Measurements from ENCODE around the gene PTPRD. TPM values are rescaled to one million over a fixed set of nuclear protein-coding genes. Genes with fewer than 3 reads are reported as not detected.

The PTPRD gene
- total RNA-seq, 1 experiment from 2014 or later = not detected

DNA sequence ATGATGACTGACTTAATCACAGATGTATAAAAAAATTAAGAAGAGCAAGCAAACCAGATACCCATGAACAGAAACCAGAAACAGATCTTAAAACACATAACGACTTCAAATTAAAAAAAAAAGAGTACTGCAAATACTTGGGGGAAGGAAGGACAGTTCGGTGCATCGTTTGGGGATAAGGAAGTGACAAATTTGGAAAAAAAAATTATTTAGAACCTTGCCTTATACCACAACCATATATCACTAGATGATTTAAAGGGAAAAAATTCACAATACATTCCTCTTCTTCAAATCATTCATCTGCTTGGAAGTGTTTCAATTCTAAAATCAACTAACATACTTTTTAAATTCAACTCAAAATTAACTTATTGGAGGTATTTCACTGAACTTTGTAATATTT is 1774.7 kb downstream of the PTPRD start:
- intact Hi-C loops (cut with micrococcal nuclease) = no loop called here
- DNase-seq (ENCODE audit: unreplicated experiment) = no peak
- ChIA-PET CTCF (no interaction called here), POLR2A (no interaction called here)
- BruUV-seq (replicated peaks) = no TSS peak
- H3K4me3 Mint-ChIP-seq (ENCODE audit: unreplicated experiment) = no peak overlapping the region
- H3K27ac Mint-ChIP-seq (ENCODE audit: low read depth, unreplicated experiment) = no peak overlapping the region
- no peaks in the 10 kb centered on the region for H3K4me1 Mint-ChIP-seq (ENCODE audit: insufficient read depth, unreplicated experiment)
- peaks cover 9% of the 10 kb centered on the region for H3K9me3 Mint-ChIP-seq (ENCODE audit: unreplicated experiment)
- no peak for TF ChIP-seq CTCF (IDR thresholded peaks at IDR 0.05; ENCODE audit: unreplicated experiment)
- no peaks in the 10 kb centered on the region for H3K27me3 Mint-ChIP-seq (ENCODE audit: insufficient read depth, unreplicated experiment)
- H3K36me3 Mint-ChIP-seq (ENCODE audit: insufficient read depth, unreplicated experiment) = no peaks in the 10 kb centered on the region

DNA sequence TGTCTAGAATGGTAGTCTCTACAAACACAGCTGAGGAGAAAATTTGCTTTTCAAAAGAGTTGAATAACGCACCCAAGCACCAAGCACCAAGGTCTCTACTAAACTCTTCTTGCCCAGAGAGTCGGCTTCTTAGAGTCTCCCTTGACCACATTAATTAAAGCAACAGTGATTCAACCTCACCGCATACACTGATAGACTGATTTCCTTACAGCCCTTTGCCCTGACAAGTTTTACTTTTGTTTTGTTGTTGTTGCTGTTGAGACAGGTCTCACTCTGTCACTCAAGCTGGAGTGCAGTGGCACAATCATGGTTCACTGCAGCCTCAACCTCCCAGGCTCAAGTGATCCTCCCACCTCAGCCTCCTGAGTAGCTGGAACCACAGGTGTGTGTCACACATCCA is 1777.5 kb downstream of the PTPRD start:
- H3K36me3 Mint-ChIP-seq (ENCODE audit: insufficient read depth, unreplicated experiment) = no peaks in the 10 kb centered on the region
- no peak for TF ChIP-seq CTCF (IDR thresholded peaks at IDR 0.05; ENCODE audit: unreplicated experiment)
- no peak overlapping the region for H3K4me3 Mint-ChIP-seq (ENCODE audit: unreplicated experiment)
- DNase-seq (ENCODE audit: unreplicated experiment) = no peak
- H3K9me3 Mint-ChIP-seq (ENCODE audit: unreplicated experiment) = peaks cover 9% of the 10 kb centered on the region
- H3K27ac Mint-ChIP-seq (ENCODE audit: low read depth, unreplicated experiment) = no peak overlapping the region
- ChIA-PET CTCF (interaction anchor here (0.9 to 1.0 kb wide), 2 partner anchors 60 to 294 kb away, joined by 3 read pairs; no protein-coding TSS in a partner anchor), POLR2A (no interaction called here)
- no TSS peak for BruUV-seq (replicated peaks)
- H3K27me3 Mint-ChIP-seq (ENCODE audit: insufficient read depth, unreplicated experiment) = no peaks in the 10 kb centered on the region
- H3K4me1 Mint-ChIP-seq (ENCODE audit: insufficient read depth, unreplicated experiment) = no peaks in the 10 kb centered on the region
- intact Hi-C loops (cut with micrococcal nuclease) = no loop called here

- intact Hi-C loops (cut with micrococcal nuclease) = no loop called here
- H3K27ac Mint-ChIP-seq (ENCODE audit: low read depth, unreplicated experiment) = no peak overlapping the region
- no peak overlapping the region for H3K4me3 Mint-ChIP-seq (ENCODE audit: unreplicated experiment)
- BruUV-seq (replicated peaks) = no TSS peak
- POLR2A ChIA-PET = interaction anchor here (0.5 kb wide), 1 partner anchor 1196 kb away, joined by 3 read pairs; no protein-coding TSS in a partner anchor
- no peaks in the 10 kb centered on the region for H3K36me3 Mint-ChIP-seq (ENCODE audit: insufficient read depth, unreplicated experiment)
- no peaks in the 10 kb centered on the region for H3K4me1 Mint-ChIP-seq (ENCODE audit: insufficient read depth, unreplicated experiment)
- DNase-seq (ENCODE audit: unreplicated experiment) = no peak
- no peaks in the 10 kb centered on the region for H3K27me3 Mint-ChIP-seq (ENCODE audit: insufficient read depth, unreplicated experiment)
- CTCF ChIA-PET = no interaction called here
- TF ChIP-seq CTCF (IDR thresholded peaks at IDR 0.05; ENCODE audit: unreplicated experiment) = no peak
- peaks cover 4% of the 10 kb centered on the region for H3K9me3 Mint-ChIP-seq (ENCODE audit: unreplicated experiment)
Measured at GRCh38 chr9:8832955-8833354, 1779.8 kb downstream of the PTPRD start.

GRCh38 chr9:8832386-8832785 is 1780.4 kb downstream of the PTPRD start:
- DNase-seq (ENCODE audit: unreplicated experiment) = no peak
- no peaks in the 10 kb centered on the region for H3K27me3 Mint-ChIP-seq (ENCODE audit: insufficient read depth, unreplicated experiment)
- H3K4me3 Mint-ChIP-seq (ENCODE audit: unreplicated experiment) = no peak overlapping the region
- intact Hi-C loops (cut with micrococcal nuclease) = no loop called here
- no peak overlapping the region for H3K27ac Mint-ChIP-seq (ENCODE audit: low read depth, unreplicated experiment)
- TF ChIP-seq CTCF (IDR thresholded peaks at IDR 0.05; ENCODE audit: unreplicated experiment) = no peak
- H3K36me3 Mint-ChIP-seq (ENCODE audit: insufficient read depth, unreplicated experiment) = no peaks in the 10 kb centered on the region
- CTCF ChIA-PET = no interaction called here
- no TSS peak for BruUV-seq (replicated peaks)
- no peaks in the 10 kb centered on the region for H3K4me1 Mint-ChIP-seq (ENCODE audit: insufficient read depth, unreplicated experiment)
- no peaks in the 10 kb centered on the region for H3K9me3 Mint-ChIP-seq (ENCODE audit: unreplicated experiment)
- POLR2A ChIA-PET = no interaction called here
